Tibial artery (tissue), 4 donors: ENCODE data around the gene EXOC7.

Experiments used
- DNase-seq, 2 donors: peaks; one replicate each; pipeline ENCODE4 v3.0.0-alpha.2; 2019
- H3K27ac ChIP-seq, 2 donors: fragments of 200-600 bp; sonication (generic) in 1 of 2; 1 replicate in 1 of 2; 2 replicates in 1 of 2; pipeline ENCODE4 v1.5.1; 2018 to 2019; ENCODE audit warnings: mild to moderate bottlenecking in 1 of 2
- H3K27me3 ChIP-seq, 2 donors: fragments of 200-600 bp; sonication (generic) in 1 of 2; one replicate each; pipeline versions ENCODE4 v1.5.1 to v1.6.0; 2016 to 2019
- H3K36me3 ChIP-seq, 3 donors: fragments of 200-600 bp; sonication (generic) in 2 of 3; one replicate each; pipeline ENCODE4 v1.5.1; 2016 to 2019; ENCODE audit warnings: mild to moderate bottlenecking in 2 of 3
- H3K4me1 ChIP-seq, 4 donors: fragments of 200-600 bp; sonication (generic) in 2 of 4; 1 replicate in 3 of 4; 2 replicates in 1 of 4; pipeline ENCODE4 v1.5.1; 2016 to 2019
- H3K4me3 ChIP-seq, 2 donors: fragments of 200-600 bp; sonication (generic) in 1 of 2; 1 replicate in 1 of 2; 2 replicates in 1 of 2; pipeline ENCODE4 v1.5.1; 2018 to 2019; ENCODE audit warnings: mild to moderate bottlenecking in 2 of 2
- H3K9me3 ChIP-seq, 3 donors: fragments of 200-600 bp; sonication (generic) in 1 of 3; one replicate each; pipeline ENCODE4 v1.5.1; 2016 to 2019
- intact Hi-C: fragments of 100-400 bp; cut with DNase I; formaldehyde crosslinking; loops from one replicate; pipeline ENCODE4 v1.15.0; 2023; ENCODE audit warnings: low total_unique reads
- TF ChIP-seq, protein P1 (sequence below), 2 experiments: fragments of 200-600 bp in 1 of 2; fragments of 450-650 bp in 1 of 2; IDR thresholded peaks; one replicate each; pipeline ENCODE4 v1.5.1; 2017 to 2019; ENCODE audit warnings: antibody characterized with exemption in 2 of 2, mild to moderate bottlenecking in 1 of 2, moderate library complexity in 1 of 2

EXOC7 gene

DNA sequence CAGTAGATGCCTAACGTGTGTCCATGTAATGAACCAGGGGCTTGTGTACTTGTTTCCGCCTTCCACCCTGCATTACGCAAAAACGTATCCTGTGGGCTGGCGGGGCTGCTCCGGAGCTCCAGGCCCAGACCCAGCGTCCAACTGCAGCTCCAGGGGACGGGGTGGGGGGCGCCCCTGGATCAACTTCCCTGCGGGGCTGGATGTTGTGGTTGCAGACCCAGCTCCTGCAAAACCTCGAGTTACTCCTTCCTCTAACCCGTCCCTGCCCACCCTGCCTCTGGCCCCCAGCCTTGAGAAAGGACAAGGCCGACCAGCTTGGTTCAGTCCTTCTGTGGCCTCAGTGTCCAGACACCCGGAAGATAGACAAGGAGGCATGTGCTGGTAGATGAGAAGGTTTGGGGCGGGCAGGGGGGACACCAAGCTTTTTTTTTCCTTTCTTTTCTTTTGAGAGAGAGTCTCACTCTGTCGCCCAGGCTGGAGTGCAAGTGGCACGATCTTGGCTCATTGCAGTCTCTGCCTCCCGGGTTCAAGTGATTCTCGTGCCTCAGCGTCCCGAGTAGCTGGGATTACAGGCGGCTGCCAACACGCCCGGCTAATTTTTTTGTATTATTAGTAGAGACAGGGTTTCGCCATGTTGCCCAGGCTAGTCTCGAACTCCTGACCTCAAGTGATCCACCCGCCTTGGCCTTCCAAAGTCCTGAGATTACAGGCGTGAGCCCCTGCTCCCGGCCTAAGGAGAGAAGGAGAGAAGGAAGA lies 731 bp upstream of the EXOC7 start:
- Histone ChIP-seq H3K27ac (peak overlapping the region; percentile 77 to 79), H3K4me1 (peaks cover 0 to 23% (median 19%) of the 10 kb centered on the region in 4 donors), H3K9me3 (no peaks in the 10 kb centered on the region), H3K36me3 (peaks cover 20 to 29% (median 23%) of the 10 kb centered on the region in 3 donors), H3K27me3 (no peaks in the 10 kb centered on the region), H3K4me3 (peak overlapping the region; percentile 81 to 83)
- TF ChIP-seq, protein P1, sequence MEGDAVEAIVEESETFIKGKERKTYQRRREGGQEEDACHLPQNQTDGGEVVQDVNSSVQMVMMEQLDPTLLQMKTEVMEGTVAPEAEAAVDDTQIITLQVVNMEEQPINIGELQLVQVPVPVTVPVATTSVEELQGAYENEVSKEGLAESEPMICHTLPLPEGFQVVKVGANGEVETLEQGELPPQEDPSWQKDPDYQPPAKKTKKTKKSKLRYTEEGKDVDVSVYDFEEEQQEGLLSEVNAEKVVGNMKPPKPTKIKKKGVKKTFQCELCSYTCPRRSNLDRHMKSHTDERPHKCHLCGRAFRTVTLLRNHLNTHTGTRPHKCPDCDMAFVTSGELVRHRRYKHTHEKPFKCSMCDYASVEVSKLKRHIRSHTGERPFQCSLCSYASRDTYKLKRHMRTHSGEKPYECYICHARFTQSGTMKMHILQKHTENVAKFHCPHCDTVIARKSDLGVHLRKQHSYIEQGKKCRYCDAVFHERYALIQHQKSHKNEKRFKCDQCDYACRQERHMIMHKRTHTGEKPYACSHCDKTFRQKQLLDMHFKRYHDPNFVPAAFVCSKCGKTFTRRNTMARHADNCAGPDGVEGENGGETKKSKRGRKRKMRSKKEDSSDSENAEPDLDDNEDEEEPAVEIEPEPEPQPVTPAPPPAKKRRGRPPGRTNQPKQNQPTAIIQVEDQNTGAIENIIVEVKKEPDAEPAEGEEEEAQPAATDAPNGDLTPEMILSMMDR (IDR thresholded peaks at IDR 0.05): no peak
- intact Hi-C loops: no loop called here
- DNase-seq: no peak

DNA sequence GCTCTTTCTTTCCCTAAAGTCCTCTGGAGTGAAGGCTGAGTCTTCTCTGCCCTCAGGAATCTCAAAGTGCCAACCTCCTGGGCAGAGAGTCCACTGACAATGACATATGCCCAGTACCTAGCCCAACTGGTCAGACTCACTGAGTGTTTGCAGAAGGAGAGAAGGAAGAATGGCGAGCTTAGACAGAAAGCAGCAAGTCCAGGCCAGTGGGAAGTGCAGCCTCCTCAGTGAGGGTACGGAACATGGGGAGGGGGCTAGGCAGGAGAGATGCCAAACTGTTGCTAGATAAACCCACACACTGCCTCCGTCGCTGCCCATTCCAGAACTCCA lies 678 bp downstream of the EXOC7 start:
- TF ChIP-seq, protein P1 (IDR thresholded peaks at IDR 0.05): no peak
- Histone ChIP-seq H3K9me3 (no peaks in the 10 kb centered on the region), H3K4me1 (peaks cover 0 to 23% (median 19%) of the 10 kb centered on the region in 4 donors), H3K27ac (peak overlapping the region; percentile 77 to 79), H3K36me3 (peaks cover 28 to 37% (median 30%) of the 10 kb centered on the region in 3 donors), H3K4me3 (peak overlapping the region; percentile 81 to 83), H3K27me3 (no peaks in the 10 kb centered on the region)
- DNase-seq: no peak
- intact Hi-C loops: no loop called here

DNA sequence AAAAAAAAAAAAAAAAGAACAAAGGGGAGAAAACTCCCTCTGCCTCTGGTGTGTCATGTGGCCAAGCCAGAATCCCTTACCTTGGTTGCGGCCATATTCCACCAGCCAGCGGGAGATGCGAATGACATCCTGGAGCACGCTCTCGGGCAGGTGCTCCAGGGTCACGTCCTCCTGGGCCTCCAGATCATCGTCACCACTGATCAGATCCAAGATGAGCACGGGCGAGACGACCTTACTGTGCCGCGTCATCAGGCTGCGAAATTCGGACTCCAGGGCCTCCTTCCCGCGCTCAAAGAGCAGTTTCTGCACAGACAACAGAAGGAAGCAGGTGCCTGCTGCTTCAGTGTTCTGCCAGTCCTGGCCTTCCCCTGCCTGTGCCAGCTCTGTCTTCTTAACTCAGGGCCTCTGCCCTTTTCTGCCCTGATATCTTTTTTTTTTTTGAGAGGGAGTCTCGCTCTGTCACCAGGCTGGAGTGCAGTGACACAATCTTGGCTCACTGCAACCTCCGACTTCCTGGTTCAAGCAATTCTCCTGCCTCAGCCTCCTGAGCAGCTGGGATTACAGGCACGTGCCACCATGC lies 5.8 kb downstream of the EXOC7 start:
- intact Hi-C loops: no loop called here
- DNase-seq: no peak
- Histone ChIP-seq H3K4me3 (no peak overlapping the region), H3K27me3 (no peaks in the 10 kb centered on the region), H3K9me3 (no peaks in the 10 kb centered on the region), H3K4me1 (peaks cover 0 to 13% (median 10%) of the 10 kb centered on the region in 4 donors), H3K36me3 (peaks cover 68 to 87% (median 79%) of the 10 kb centered on the region in 3 donors), H3K27ac (no peak overlapping the region)
- TF ChIP-seq, protein P1 (IDR thresholded peaks at IDR 0.05): no peak

DNA sequence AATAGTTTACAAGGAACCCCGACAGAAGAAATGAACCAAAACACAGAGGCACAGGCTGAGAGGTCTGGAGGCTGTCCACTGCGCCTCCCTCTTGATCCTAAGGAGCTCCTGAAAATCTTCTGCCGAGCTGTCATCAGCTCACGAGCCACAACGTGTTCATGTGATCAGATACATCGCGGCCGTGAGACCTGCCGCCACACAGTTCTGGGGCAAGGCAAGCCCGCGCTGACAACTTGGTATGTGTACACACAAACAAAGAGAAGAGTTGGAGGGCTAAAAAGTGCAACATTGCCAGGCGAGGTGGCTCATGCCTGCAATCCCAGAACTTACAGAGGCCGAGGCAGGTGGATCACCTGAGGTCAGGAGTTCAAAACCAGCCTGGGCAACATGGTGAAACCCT lies 7.6 kb downstream of the EXOC7 start:
- TF ChIP-seq, protein P1 (IDR thresholded peaks at IDR 0.05): no peak
- no peaks in the 10 kb centered on the region for H3K9me3 ChIP-seq
- no peak overlapping the region for H3K27ac ChIP-seq
- H3K27me3 ChIP-seq: no peaks in the 10 kb centered on the region
- DNase-seq: no peak
- H3K4me1 ChIP-seq: no peaks in the 10 kb centered on the region
- intact Hi-C loops: no loop called here
- no peak overlapping the region for H3K4me3 ChIP-seq
- H3K36me3 ChIP-seq: peaks cover 66 to 93% (median 86%) of the 10 kb centered on the region in 3 donors

DNA sequence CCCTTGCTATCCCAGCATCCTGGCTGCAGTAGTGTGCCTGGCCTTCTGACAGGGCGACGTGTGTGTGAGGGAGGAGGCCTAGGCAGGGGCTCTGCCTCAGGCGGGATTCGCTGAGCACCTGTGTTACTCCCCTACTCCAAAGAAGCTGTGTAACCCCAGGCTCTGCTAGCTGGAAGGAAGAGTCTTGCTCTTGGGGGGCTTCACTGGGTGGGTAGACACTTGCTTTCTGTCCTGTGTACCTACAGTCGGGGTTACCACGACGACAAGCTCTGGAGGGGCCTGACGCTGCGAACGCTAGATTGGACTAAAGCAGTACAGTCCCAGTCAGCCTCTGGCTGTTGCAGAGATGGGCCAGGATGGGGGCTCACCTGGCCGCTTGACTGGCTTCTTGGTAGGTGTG lies 9.5 kb downstream of the EXOC7 start:
- no peak for DNase-seq
- intact Hi-C loops: no loop called here
- peaks cover 59 to 93% (median 92%) of the 10 kb centered on the region in 3 donors for H3K36me3 ChIP-seq
- TF ChIP-seq, protein P1 (IDR thresholded peaks at IDR 0.05): no peak
- no peak overlapping the region for H3K27ac ChIP-seq
- H3K4me3 ChIP-seq: no peak overlapping the region
- no peaks in the 10 kb centered on the region for H3K27me3 ChIP-seq
- no peaks in the 10 kb centered on the region for H3K9me3 ChIP-seq
- no peaks in the 10 kb centered on the region for H3K4me1 ChIP-seq
